Ishikawa (cell line): ENCODE data around the gene SCN4A.

Source experiments
- CEBPB ChIP-seq: IDR thresholded peaks from 2 replicates; pipeline ENCODE4 v1.6.1; 2012
- CREB1 ChIP-seq: IDR thresholded peaks from 2 replicates; pipeline ENCODE4 v1.6.1; 2012; ENCODE audit warnings: low read depth
- EGR1 ChIP-seq: IDR thresholded peaks from 2 replicates; pipeline ENCODE4 v1.6.1; 2012
- EP300 ChIP-seq: IDR thresholded peaks from 2 replicates; pipeline ENCODE4 v1.6.1; 2012; ENCODE audit warnings: borderline replicate concordance
- FOXM1 ChIP-seq: IDR thresholded peaks from 2 replicates; pipeline ENCODE4 v1.6.1; 2012; ENCODE audit warnings: low read depth, borderline replicate concordance
- NFIC ChIP-seq: IDR thresholded peaks from 2 replicates; pipeline ENCODE4 v1.6.1; 2012
- RAD21 ChIP-seq: IDR thresholded peaks from 2 replicates; pipeline ENCODE4 v1.6.1; 2012; ENCODE audit warnings: low read depth
- TAF1 ChIP-seq: IDR thresholded peaks from 2 replicates; pipeline ENCODE4 v1.6.1; 2012; ENCODE audit warnings: low read depth, mild to moderate bottlenecking
- TCF12 ChIP-seq: IDR thresholded peaks from 2 replicates; pipeline ENCODE4 v1.6.1; 2012; ENCODE audit warnings: low read depth
- TEAD4 ChIP-seq: IDR thresholded peaks from 2 replicates; pipeline ENCODE4 v1.6.1; 2012
- YY1 ChIP-seq: IDR thresholded peaks from 2 replicates; pipeline ENCODE4 v1.6.1; 2012; ENCODE audit warnings: low read depth
- ZBTB7A ChIP-seq: IDR thresholded peaks from 2 replicates; pipeline ENCODE4 v1.6.1; 2012; ENCODE audit warnings: low read depth
- TF ChIP-seq, protein P1 (sequence below): IDR thresholded peaks from 2 replicates; pipeline ENCODE4 v1.6.1; 2012
- TF ChIP-seq, protein P2 (sequence below): IDR thresholded peaks from 2 replicates; pipeline ENCODE4 v1.6.1; 2012
- TF ChIP-seq, protein P3 (sequence below): IDR thresholded peaks from 2 replicates; pipeline ENCODE4 v1.6.1; 2012; ENCODE audit warnings: low read depth, mild to moderate bottlenecking

Gene SCN4A

DNA sequence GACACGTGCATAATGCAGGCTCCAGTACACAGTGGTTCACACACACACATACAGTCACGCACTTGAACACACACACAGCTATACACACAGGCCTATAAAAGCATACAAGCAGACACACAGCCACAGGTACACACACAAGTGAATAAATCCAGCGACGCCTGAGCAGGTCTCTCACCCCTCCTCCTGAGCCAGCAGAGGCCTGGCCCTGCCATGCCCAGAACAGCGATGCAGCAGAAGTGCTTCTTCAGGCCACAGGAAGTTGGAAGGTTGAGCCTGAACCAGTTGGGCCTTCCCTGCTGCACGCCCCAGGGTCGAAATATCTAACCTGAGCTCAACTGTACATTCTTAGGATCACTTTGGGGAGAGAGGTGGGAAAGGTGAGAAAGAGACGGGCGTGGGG lies 33.3 kb downstream of the SCN4A start:
- no peak for TF ChIP-seq EP300
- no peak for TF ChIP-seq TEAD4
- TF ChIP-seq, protein P1, sequence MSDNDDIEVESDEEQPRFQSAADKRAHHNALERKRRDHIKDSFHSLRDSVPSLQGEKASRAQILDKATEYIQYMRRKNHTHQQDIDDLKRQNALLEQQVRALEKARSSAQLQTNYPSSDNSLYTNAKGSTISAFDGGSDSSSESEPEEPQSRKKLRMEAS = no peak
- no peak for TF ChIP-seq TCF12
- TF ChIP-seq, protein P2, sequence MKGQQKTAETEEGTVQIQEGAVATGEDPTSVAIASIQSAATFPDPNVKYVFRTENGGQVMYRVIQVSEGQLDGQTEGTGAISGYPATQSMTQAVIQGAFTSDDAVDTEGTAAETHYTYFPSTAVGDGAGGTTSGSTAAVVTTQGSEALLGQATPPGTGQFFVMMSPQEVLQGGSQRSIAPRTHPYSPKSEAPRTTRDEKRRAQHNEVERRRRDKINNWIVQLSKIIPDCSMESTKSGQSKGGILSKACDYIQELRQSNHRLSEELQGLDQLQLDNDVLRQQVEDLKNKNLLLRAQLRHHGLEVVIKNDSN = no peak
- no peak for TF ChIP-seq TAF1
- TF ChIP-seq NFIC = no peak
- no peak for TF ChIP-seq FOXM1
- TF ChIP-seq EGR1 = no peak
- no peak for TF ChIP-seq ZBTB7A
- no peak for TF ChIP-seq RAD21
- no peak for TF ChIP-seq YY1
- TF ChIP-seq CREB1 = no peak
- TF ChIP-seq CEBPB = no peak
- TF ChIP-seq, protein P3, sequence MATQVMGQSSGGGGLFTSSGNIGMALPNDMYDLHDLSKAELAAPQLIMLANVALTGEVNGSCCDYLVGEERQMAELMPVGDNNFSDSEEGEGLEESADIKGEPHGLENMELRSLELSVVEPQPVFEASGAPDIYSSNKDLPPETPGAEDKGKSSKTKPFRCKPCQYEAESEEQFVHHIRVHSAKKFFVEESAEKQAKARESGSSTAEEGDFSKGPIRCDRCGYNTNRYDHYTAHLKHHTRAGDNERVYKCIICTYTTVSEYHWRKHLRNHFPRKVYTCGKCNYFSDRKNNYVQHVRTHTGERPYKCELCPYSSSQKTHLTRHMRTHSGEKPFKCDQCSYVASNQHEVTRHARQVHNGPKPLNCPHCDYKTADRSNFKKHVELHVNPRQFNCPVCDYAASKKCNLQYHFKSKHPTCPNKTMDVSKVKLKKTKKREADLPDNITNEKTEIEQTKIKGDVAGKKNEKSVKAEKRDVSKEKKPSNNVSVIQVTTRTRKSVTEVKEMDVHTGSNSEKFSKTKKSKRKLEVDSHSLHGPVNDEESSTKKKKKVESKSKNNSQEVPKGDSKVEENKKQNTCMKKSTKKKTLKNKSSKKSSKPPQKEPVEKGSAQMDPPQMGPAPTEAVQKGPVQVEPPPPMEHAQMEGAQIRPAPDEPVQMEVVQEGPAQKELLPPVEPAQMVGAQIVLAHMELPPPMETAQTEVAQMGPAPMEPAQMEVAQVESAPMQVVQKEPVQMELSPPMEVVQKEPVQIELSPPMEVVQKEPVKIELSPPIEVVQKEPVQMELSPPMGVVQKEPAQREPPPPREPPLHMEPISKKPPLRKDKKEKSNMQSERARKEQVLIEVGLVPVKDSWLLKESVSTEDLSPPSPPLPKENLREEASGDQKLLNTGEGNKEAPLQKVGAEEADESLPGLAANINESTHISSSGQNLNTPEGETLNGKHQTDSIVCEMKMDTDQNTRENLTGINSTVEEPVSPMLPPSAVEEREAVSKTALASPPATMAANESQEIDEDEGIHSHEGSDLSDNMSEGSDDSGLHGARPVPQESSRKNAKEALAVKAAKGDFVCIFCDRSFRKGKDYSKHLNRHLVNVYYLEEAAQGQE = no peak

DNA sequence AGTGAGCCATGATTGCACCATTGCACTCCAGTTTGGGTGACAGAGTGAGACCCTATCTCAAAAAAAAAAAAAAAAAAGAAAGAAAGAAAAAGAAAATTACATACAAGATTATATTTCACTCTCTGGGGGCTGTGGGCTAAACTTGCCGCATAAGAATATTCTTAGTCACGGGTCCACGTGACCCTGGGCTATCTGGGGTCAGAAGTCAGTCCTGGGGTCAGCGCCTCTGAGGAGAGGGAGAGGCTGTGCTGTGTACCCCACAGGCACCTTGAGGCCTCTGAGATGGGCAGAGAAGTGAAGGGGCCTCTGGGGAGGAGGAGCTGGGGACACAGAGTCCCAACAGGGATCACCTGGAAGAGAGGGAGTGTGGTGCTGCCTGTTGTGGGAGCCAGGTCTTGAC lies 34.8 kb downstream of the SCN4A start:
- TF ChIP-seq, protein P3 = no peak
- TF ChIP-seq FOXM1 = no peak
- TF ChIP-seq TEAD4 = no peak
- no peak for TF ChIP-seq EGR1
- no peak for TF ChIP-seq NFIC
- no peak for TF ChIP-seq YY1
- TF ChIP-seq TAF1 = no peak

DNA sequence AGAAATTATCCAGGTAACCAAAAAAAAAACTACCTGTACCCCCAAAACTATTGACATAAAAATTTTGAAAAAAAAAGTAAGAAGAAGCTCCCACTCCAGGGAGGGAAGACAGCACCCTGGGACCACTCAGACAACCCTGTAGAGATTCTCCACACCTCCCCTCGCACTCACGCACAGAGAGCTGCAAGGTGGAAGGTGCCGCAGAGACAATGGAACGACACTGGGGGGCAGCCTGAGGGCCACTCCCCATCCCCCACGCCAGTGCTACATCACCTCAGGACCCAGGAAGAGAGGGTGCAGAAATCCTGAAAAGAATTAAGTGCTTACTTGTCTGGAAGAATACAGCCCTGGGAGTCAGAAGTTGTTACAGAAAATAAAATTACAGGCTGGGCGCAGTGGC lies 35.4 kb downstream of the SCN4A start:
- TF ChIP-seq, protein P3 = no peak
- TF ChIP-seq, protein P1 = no peak
- TF ChIP-seq TCF12 (no peak), TAF1 (no peak), FOXM1 (no peak), RAD21 (no peak), YY1 (no peak), CEBPB (no peak), ZBTB7A (no peak), EGR1 (no peak), EP300 (no peak), TEAD4 (no peak), NFIC (no peak), CREB1 (no peak)
- TF ChIP-seq, protein P2 = no peak

DNA sequence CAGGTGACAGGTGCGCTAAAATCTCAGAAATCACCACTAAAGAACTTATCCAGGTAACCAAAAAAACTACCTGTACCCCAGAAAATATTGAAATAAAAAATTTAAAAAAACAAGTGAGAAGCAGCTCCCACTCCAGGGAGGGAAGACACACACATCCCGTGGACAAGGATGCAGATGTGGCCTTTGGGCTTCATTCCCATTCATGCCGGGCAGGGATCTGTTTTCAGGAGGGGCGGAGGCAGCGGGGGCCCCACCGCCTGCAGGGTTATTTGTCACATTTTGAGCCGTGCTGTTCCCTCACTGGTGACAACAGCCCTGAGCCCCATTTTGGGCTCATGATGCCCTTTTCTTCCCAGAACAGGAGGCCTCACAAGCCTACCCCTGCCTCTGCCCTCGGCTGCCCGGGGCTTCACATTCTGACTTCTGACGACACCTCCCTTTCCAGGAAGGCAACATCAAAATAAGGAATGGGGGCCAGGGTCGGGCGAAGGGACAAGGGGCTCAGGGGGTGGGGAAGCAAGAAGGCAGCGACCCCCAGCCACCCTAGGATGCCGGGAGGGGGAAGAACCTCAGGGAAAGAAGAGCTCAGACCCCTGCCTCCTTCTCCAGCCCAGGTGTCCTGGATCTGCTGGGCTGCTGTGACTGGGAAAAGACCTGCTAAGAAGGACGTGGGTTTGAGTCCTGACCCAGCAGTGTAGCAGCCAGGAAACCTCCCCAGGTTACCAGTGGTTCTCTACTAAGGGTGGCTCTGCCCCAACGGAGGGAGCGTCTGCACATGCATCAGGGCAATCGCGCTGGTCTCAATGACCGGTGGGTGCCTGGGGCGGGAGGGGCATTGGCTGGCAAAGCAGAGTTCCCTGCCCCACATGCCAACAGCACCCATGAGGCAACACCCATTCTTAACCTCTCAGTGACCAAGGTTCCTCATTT lies 38.3 kb downstream of the SCN4A start:
- no peak for TF ChIP-seq EGR1
- no peak for TF ChIP-seq TCF12
- TF ChIP-seq, protein P3 = no peak
- TF ChIP-seq, protein P2 = no peak
- TF ChIP-seq, protein P1 = no peak
- TF ChIP-seq EP300 = no peak
- TF ChIP-seq ZBTB7A = no peak
- TF ChIP-seq FOXM1 = no peak
- TF ChIP-seq TEAD4 = no peak
- TF ChIP-seq NFIC = no peak
- no peak for TF ChIP-seq RAD21
- no peak for TF ChIP-seq YY1
